Activated naive CD4-positive, alpha-beta T cell treated with anti-CD3 and anti-CD28 coated beads, Interleukin-2, amount 10 ng/mL, durations not matched to agents 7 days and 5 days (primary cell): ENCODE measurements around the gene CHD3.

Source experiments
- CTCF ChIA-PET: fragments of 350-600 bp; sonication (Branson Sonifier 250); formaldehyde crosslinking; loops from one replicate; lab custom pipeline; 2021; ENCODE audit warnings: antibody characterized with exemption; lab: Charles Lee
- DNase-seq: peaks from one replicate; pipeline ENCODE4 v3.0.0-alpha.2; 2020
- H3K27ac Mint-ChIP-seq: one replicate; pipeline ENCODE4 v1.8.0; 2021; ENCODE audit warnings: mild to moderate bottlenecking, moderate library complexity, mixed read lengths
- H3K27me3 Mint-ChIP-seq: one replicate; pipeline ENCODE4 v1.8.0; 2021; ENCODE audit warnings: mild to moderate bottlenecking, mixed read lengths
- H3K36me3 Mint-ChIP-seq: one replicate; pipeline ENCODE4 v1.8.0; 2021; ENCODE audit warnings: mixed read lengths
- H3K4me1 Mint-ChIP-seq: one replicate; pipeline ENCODE4 v1.8.0; 2021; ENCODE audit warnings: mixed read lengths
- H3K4me3 Mint-ChIP-seq: one replicate; pipeline ENCODE4 v1.8.0; 2021; ENCODE audit warnings: mild to moderate bottlenecking, moderate library complexity, mixed read lengths
- H3K9me3 Mint-ChIP-seq: one replicate; pipeline ENCODE4 v1.8.0; 2021; ENCODE audit warnings: mixed read lengths

Gene CHD3

GRCh38 chr17:7888184-7888920, at the start of gene CHD3:
Gene CHD3, plus strand, starts transcription at chr17:7888789. Its CDS starts 212 bp downstream, at chr17:7889001.
- Mint-ChIP-seq H3K27me3 (no peaks in the 10 kb centered on the region), H3K36me3 (peaks cover 30% of the 10 kb centered on the region), H3K4me3 (no peak within 1 kb of the TSS), H3K27ac (peak within 1 kb of the TSS; percentile 37), H3K9me3 (no peaks in the 10 kb centered on the region), H3K4me1 (peaks cover 15% of the 10 kb centered on the region)
- CTCF ChIA-PET = interaction anchor here (1.0 to 1.2 kb wide), 2 partner anchors 27 to 96 kb away, joined by 3 to 4 read pairs; no protein-coding TSS in a partner anchor
- peak; percentile 56 for DNase-seq

DNA sequence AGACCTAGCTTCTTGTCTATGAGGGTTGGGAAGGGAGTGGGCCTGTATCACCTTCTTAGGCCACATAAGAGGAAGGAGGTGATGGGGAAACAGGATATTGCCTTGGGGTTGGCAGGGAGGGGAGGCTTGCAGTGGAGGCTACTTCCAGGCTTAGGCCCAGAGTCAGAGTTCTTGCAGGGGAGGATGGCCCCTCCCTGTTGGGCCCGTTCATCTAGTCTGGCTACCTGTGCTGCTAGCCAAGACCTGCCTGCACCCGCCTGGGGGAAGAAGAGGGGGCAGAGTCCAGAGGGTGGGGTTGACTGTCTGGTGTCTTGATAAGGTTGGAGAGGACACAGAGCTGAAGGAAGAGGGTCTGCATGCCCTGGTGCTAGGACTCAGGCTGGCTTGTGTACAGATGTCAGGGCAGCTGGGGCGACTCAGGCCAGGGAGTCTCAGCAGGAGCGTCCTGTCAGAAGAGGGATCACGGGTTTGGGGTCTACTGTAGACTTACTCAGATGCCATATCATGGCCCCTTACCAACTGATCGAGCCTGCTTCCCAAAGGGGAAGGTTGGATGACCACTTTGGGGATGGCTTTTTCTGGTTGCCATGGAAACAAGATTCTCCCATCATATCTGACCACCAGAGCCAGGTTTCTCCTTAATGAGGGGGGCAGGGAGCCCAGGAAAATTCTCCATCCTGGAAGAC, 49.3 kb upstream of the CHD3 start:
- peak; percentile 33 for DNase-seq
- CTCF ChIA-PET = interaction anchor here (0.6 to 3.0 kb wide), 4 partner anchors 11 to 151 kb away, joined by 3 to 15 read pairs (median 4); partner anchors contain the start of gene NAA38
- peaks cover 64% of the 10 kb centered on the region for H3K4me1 Mint-ChIP-seq

DNA sequence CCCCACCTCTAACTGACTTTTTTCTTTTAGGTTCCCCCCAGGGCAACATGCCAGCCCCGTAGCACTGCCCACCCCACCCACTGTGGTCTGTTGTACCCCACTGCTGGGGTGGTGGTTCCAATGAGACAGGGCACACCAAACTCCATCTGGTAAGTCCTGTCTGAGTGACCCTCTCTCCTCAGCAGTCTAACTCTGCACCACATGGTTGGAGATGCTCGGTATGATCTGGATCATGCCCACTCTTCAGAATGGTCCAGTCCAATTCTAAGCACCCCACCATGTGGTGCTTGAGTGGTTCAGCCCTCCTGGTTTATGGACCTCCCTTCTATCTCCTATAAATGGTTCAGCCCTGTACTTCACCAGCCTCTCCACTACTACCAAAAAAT, 48.7 kb upstream of the CHD3 start:
- CTCF ChIA-PET = interaction anchor here (1.4 to 3.0 kb wide), 3 partner anchors 11 to 150 kb away, joined by 4 to 15 read pairs (median 4); no protein-coding TSS in a partner anchor
- Mint-ChIP-seq H3K27ac (no peak overlapping the region), H3K4me3 (no peak overlapping the region), H3K4me1 (peaks cover 65% of the 10 kb centered on the region), H3K27me3 (peaks cover 6% of the 10 kb centered on the region), H3K9me3 (no peaks in the 10 kb centered on the region), H3K36me3 (peaks cover 8% of the 10 kb centered on the region)
- DNase-seq = no peak

More for the DNA sequence above, 49.3 kb upstream of the CHD3 start:
- Mint-ChIP-seq H3K9me3 (no peaks in the 10 kb centered on the region), H3K27ac (peak overlapping the region; percentile 67), H3K36me3 (peaks cover 8% of the 10 kb centered on the region), H3K4me3 (peak overlapping the region; percentile 56), H3K27me3 (peaks cover 6% of the 10 kb centered on the region)

GRCh38 chr17:7840441-7840840, 48.1 kb upstream of the CHD3 start:
- peaks cover 68% of the 10 kb centered on the region for H3K4me1 Mint-ChIP-seq
- no peaks in the 10 kb centered on the region for H3K9me3 Mint-ChIP-seq

GRCh38 chr17:7840875-7841274, 47.7 kb upstream of the CHD3 start:
- Mint-ChIP-seq H3K4me1 (peaks cover 70% of the 10 kb centered on the region), H3K4me3 (peak overlapping the region; percentile 79), H3K9me3 (no peaks in the 10 kb centered on the region), H3K36me3 (peaks cover 8% of the 10 kb centered on the region), H3K27me3 (peaks cover 6% of the 10 kb centered on the region), H3K27ac (peak overlapping the region; percentile 83)
- DNase-seq = no peak
- CTCF ChIA-PET = interaction anchor here (0.9 to 1.4 kb wide), 3 partner anchors 9 to 10 kb away, joined by 3 to 4 read pairs (median 3); no protein-coding TSS in a partner anchor

More at GRCh38 chr17:7840441-7840840, 48.1 kb upstream of the CHD3 start:
- DNase-seq = no peak
- H3K27me3 Mint-ChIP-seq = peaks cover 6% of the 10 kb centered on the region
- CTCF ChIA-PET = interaction anchor here (1.2 to 2.0 kb wide), 3 partner anchors 8 to 149 kb away, joined by 3 to 4 read pairs (median 4); no protein-coding TSS in a partner anchor
- peaks cover 8% of the 10 kb centered on the region for H3K36me3 Mint-ChIP-seq
- H3K27ac Mint-ChIP-seq = peak overlapping the region; percentile 0
- H3K4me3 Mint-ChIP-seq = peak overlapping the region; percentile 79

DNA sequence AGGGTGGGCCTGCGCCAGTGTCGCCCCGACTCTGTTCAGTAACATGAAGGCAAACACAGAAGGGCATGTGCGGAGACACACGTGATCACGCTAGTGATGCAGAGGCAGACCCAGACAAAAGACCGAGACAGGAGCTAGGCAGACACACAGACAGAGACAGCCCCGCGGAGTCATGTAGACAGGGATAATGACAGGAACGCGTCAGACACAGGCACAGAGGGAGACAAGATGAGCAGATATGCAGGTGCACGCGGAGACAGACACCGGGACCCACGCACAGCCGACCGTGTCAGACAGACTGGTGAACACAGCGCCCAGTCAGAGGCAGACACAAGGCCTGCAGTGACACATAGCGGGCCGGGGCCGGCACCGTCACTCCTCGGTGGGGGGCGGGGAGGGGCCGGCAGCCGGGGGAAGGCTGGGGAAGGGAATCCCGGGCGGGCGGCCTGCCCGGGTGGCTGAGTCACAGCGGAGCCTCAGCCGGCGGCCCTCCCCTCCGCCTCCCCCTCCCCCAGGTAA, 47.1 kb upstream of the CHD3 start:
- CTCF ChIA-PET = interaction anchor here (0.9 to 1.4 kb wide), 4 partner anchors 8 to 20 kb away, joined by 3 to 4 read pairs (median 4); no protein-coding TSS in a partner anchor
- Mint-ChIP-seq H3K9me3 (no peaks in the 10 kb centered on the region), H3K36me3 (peaks cover 8% of the 10 kb centered on the region), H3K4me1 (peaks cover 66% of the 10 kb centered on the region), H3K4me3 (peak overlapping the region; percentile 79), H3K27ac (peak overlapping the region; percentile 97), H3K27me3 (peaks cover 6% of the 10 kb centered on the region)
- DNase-seq = peak; percentile 81

GRCh38 chr17:7841915-7842379, 46.6 kb upstream of the CHD3 start:
- Mint-ChIP-seq H3K27ac (peak overlapping the region; percentile 97), H3K36me3 (peaks cover 8% of the 10 kb centered on the region), H3K9me3 (no peaks in the 10 kb centered on the region), H3K27me3 (peaks cover 3% of the 10 kb centered on the region), H3K4me3 (peak overlapping the region; percentile 79), H3K4me1 (peaks cover 62% of the 10 kb centered on the region)
- peak; percentile 87 for DNase-seq
- CTCF ChIA-PET = interaction anchor here (0.9 to 1.0 kb wide), 3 partner anchors 8 to 147 kb away, joined by 3 to 4 read pairs (median 3); no protein-coding TSS in a partner anchor

DNA sequence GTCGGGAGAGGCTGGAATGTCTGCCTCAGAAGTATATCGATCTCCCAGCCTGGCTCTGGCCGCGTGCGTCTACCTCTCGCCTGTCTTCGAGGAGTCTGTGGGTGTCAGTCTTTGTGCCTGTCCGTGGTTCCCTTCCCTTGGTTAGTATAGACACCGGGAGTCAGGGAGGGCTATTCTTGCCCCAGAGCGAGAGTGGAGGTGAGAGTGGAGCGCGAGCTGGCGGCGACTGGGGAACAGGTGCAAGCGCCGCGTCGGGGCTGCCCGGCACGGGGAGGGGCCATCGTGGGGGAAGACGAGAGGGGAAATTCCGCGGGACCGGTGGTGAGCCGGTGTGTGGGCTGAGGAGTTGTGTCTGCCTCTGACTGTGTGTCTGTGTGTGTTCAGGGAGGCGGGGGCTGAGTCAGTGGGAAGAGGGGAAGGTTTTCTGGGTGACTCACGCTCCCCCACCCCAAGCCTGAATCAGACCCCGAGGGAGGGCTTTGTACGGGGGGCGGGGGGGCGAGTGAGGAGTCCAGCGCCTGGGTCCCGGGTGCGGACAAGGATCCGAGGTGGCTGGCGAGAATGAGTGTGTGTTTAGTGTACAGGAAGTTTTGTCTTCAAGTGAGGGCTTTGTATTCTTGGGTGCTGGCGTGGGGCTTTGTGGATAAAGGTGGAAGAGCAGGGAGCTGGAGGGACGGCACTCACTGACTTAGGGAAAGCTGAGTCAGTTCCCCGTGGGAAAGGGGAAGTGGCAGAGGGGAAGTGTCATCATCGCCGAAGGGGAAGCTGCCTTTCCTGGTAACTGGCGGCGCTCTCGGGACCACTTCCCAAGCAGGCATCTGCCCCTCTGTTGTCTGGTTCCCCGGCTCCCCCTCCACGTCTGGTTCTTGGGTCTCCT, 46.0 kb upstream of the CHD3 start:
- Mint-ChIP-seq H3K4me1 (peaks cover 55% of the 10 kb centered on the region), H3K27ac (peak overlapping the region; percentile 97), H3K36me3 (peaks cover 8% of the 10 kb centered on the region), H3K27me3 (no peaks in the 10 kb centered on the region), H3K9me3 (no peaks in the 10 kb centered on the region), H3K4me3 (peak overlapping the region; percentile 79)
- DNase-seq = peak; percentile 89
- CTCF ChIA-PET = interaction anchor here (0.6 to 1.0 kb wide), 3 partner anchors 21 to 157 kb away, joined by 3 to 4 read pairs (median 4); no protein-coding TSS in a partner anchor

DNA sequence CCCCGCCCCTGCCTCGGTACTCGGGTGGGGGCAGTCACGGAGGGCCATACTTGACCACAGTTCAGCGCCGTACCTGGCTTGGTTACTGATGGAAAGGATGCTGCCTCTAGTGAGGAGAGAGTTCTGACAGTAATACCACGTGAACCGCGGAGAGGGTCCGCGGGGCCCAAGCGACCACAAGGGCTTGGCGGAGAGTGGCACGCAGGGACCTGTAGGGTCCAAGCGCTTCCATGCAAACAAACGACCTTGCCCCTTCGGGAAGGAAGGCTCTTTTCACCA, 45.4 kb upstream of the CHD3 start:
- no peaks in the 10 kb centered on the region for H3K27me3 Mint-ChIP-seq
- peak overlapping the region; percentile 79 for H3K4me3 Mint-ChIP-seq
- H3K36me3 Mint-ChIP-seq = peaks cover 8% of the 10 kb centered on the region
- CTCF ChIA-PET = interaction anchor here (0.6 kb wide), 1 partner anchor 157 kb away, joined by 4 read pairs; no protein-coding TSS in a partner anchor
- DNase-seq = no peak
- no peaks in the 10 kb centered on the region for H3K9me3 Mint-ChIP-seq
- H3K4me1 Mint-ChIP-seq = peaks cover 51% of the 10 kb centered on the region
- H3K27ac Mint-ChIP-seq = peak overlapping the region; percentile 97

DNA sequence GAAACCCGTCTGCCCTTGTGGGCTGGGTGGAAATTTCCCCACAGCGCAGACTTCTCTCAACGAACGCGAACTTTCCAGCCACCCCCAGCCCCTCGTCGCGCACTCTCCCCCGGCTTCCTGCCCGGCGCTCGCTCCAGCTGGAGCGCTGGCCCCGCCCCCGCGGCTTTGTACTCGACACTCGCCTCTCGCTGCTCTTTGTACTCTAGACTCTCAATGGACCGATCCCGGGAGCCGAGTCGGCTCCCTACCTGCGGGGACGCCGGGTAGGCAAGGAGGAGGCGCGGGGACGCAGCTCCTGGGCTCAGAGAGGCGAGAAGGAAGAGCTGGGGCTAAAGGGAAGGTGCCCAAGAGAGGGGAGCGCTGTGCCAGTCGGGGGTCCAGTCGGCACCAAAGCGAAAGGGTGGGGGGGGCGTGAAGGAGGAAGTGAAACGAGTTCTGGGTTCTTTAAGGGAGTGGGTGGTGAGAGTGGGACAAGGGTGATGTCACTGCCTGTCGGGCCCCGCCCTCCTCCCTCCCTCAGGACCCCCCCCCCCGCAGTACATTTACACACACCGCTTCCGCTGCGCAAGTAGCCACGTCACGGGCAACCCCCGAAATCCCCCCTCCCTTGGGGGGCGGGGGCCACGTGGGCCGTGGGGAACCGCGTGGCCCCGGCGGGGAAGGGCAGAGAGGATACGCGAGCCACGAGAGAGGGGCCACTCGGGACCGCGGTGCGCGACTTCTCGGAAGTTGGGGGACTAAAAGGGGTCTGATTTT, 44.9 kb upstream of the CHD3 start:
- Mint-ChIP-seq H3K27me3 (no peaks in the 10 kb centered on the region), H3K4me1 (peaks cover 47% of the 10 kb centered on the region), H3K36me3 (peaks cover 8% of the 10 kb centered on the region), H3K4me3 (peak overlapping the region; percentile 79), H3K27ac (peak overlapping the region; percentile 97), H3K9me3 (no peaks in the 10 kb centered on the region)
- CTCF ChIA-PET = interaction anchor here (0.6 kb wide), 1 partner anchor 158 kb away, joined by 4 read pairs; no protein-coding TSS in a partner anchor
- peak; percentile 88 for DNase-seq

GRCh38 chr17:7844292-7845154, 44.1 kb upstream of the CHD3 start:
- peak overlapping the region; percentile 79 for H3K4me3 Mint-ChIP-seq
- peaks cover 39% of the 10 kb centered on the region for H3K4me1 Mint-ChIP-seq
- CTCF ChIA-PET = interaction anchor here (0.8 to 2.8 kb wide), 3 partner anchors 9 to 22 kb away, joined by 3 to 21 read pairs (median 6); no protein-coding TSS in a partner anchor
- H3K27ac Mint-ChIP-seq = peak overlapping the region; percentile 97
- H3K27me3 Mint-ChIP-seq = no peaks in the 10 kb centered on the region
- H3K9me3 Mint-ChIP-seq = no peaks in the 10 kb centered on the region
- peaks cover 8% of the 10 kb centered on the region for H3K36me3 Mint-ChIP-seq
- DNase-seq = peak; percentile 92
